Stimulated activated CD4-positive, alpha-beta T cell treated with anti-CD3 and anti-CD28 coated beads, Interleukin-15, amount 100 ng/mL, for 48 hours (primary cell): ENCODE data around the gene DOCK11.
"Not testable (repeated sequence)": the region's sequence is repeated elsewhere in the genome, so short reads cannot be mapped to it uniquely, and the experiment has no call there.

Source experiments
- DNase-seq, 2 donors: peaks; one replicate each; pipeline ENCODE4 v3.0.0-alpha.2; 2020; ENCODE audit warnings: low read depth in 2 of 2

Gene DOCK11

GRCh38 chrX:118570209-118570608 is 74.6 kb downstream of the DOCK11 start:
- no peak for DNase-seq

- DNase-seq = no peak
These were observed 76.2 kb downstream of the DOCK11 start for GRCh38 chrX:118571836-118572235.

- no peak for DNase-seq
These were observed 79.1 kb downstream of the DOCK11 start for GRCh38 chrX:118574666-118575065.

- DNase-seq = no peak
These were observed 81.4 kb downstream of the DOCK11 start for GRCh38 chrX:118577041-118577440.

GRCh38 chrX:118579417-118579816 is 83.8 kb downstream of the DOCK11 start:
- no peak for DNase-seq

- not testable (repeated sequence) for DNase-seq
These were observed 87.3 kb downstream of the DOCK11 start for GRCh38 chrX:118582926-118583325.

GRCh38 chrX:118583781-118584180 is 88.2 kb downstream of the DOCK11 start:
- no peak for DNase-seq

- no peak for DNase-seq
These were observed 89.7 kb downstream of the DOCK11 start for GRCh38 chrX:118585296-118585695.

GRCh38 chrX:118586206-118586605 is 90.6 kb downstream of the DOCK11 start:
- DNase-seq = not testable (repeated sequence)

GRCh38 chrX:118588715-118589114 is 93.1 kb downstream of the DOCK11 start:
- no peak for DNase-seq

GRCh38 chrX:118589227-118589626 is 93.6 kb downstream of the DOCK11 start:
- DNase-seq = no peak

GRCh38 chrX:118593407-118593806 is 97.8 kb downstream of the DOCK11 start:
- no peak for DNase-seq

- no peak for DNase-seq
These were observed 99.2 kb downstream of the DOCK11 start for GRCh38 chrX:118594697-118595420.

GRCh38 chrX:118595501-118596042 is 100.0 kb downstream of the DOCK11 start:
- DNase-seq = no peak

- DNase-seq = no peak
These were observed 100.8 kb downstream of the DOCK11 start for GRCh38 chrX:118596390-118596789.

- peak; percentile 13 to 17 for DNase-seq
These were observed 108.4 kb downstream of the DOCK11 start for GRCh38 chrX:118603981-118604380.

- DNase-seq = no peak
These were observed 116.7 kb downstream of the DOCK11 start for GRCh38 chrX:118612290-118612689.

- no peak for DNase-seq
These were observed 118.5 kb downstream of the DOCK11 start for GRCh38 chrX:118614150-118614549.

- DNase-seq = no peak
These were observed 119.5 kb downstream of the DOCK11 start for GRCh38 chrX:118615141-118615540.

- no peak for DNase-seq
These were observed 125.6 kb downstream of the DOCK11 start for GRCh38 chrX:118621081-118621759.

GRCh38 chrX:118623062-118623461 is 127.4 kb downstream of the DOCK11 start:
- no peak for DNase-seq

- DNase-seq = no peak
These were observed 130.7 kb downstream of the DOCK11 start for GRCh38 chrX:118626346-118626745.
